ENCODE results near the gene MCM6. TPM values are rescaled to one million over a fixed set of nuclear protein-coding genes. Genes with fewer than 3 reads are reported as not detected.

Gene MCM6
- total RNA-seq, 1 donor from 2014 or later = 74.4 TPM

- no peak overlapping the region for H3K9ac ChIP-seq
- H3K4me3 ChIP-seq = no peak overlapping the region
- no peak for DNase-seq (ENCODE audit: low spot score)
- no peaks in the 10 kb centered on the region for H3F3A ChIP-seq (ENCODE audit: low read depth)
- no peaks in the 10 kb centered on the region for H3K79me2 ChIP-seq (ENCODE audit: low read depth)
- Mint-ChIP-seq H3K36me3 (no peaks in the 10 kb centered on the region), H3K27me3 (ENCODE audit: insufficient read depth, low read depth) (peaks cover 5% of the 10 kb centered on the region), H3K27ac (no peak overlapping the region), H3K9me3 (peaks cover 16% of the 10 kb centered on the region), H3K4me3 (no peak overlapping the region), H3K4me1 (no peaks in the 10 kb centered on the region)
- TF ChIP-seq CTCF (IDR thresholded peaks at IDR 0.05) (no peak), EZH2phosphoT487 (IDR thresholded peaks at IDR 0.05) (no peak)
- H3K4me2 ChIP-seq = no peak overlapping the region
- no peaks in the 10 kb centered on the region for H3K27me3 ChIP-seq
- H3K36me3 ChIP-seq = no peaks in the 10 kb centered on the region
- H3K27ac ChIP-seq = no peak overlapping the region
- no peaks in the 10 kb centered on the region for H3K4me1 ChIP-seq
- H3K9me3 ChIP-seq (ENCODE audit: low read depth) = no peaks in the 10 kb centered on the region
- H4K20me1 ChIP-seq (ENCODE audit: low read depth) = no peaks in the 10 kb centered on the region
- no peak overlapping the region for H2AFZ ChIP-seq (replicated peaks)
These were observed 73.0 kb downstream of the MCM6 start for GRCh38 chr2:135803278-135803677.

- Histone ChIP-seq H3K27me3 (no peaks in the 10 kb centered on the region), H3K4me1 (no peaks in the 10 kb centered on the region), H3K9me3 (ENCODE audit: low read depth) (no peaks in the 10 kb centered on the region), H3K79me2 (ENCODE audit: low read depth) (no peaks in the 10 kb centered on the region), H3K36me3 (no peaks in the 10 kb centered on the region), H3K27ac (no peak overlapping the region), H4K20me1 (ENCODE audit: low read depth) (no peaks in the 10 kb centered on the region), H3K4me2 (no peak overlapping the region), H3F3A (ENCODE audit: low read depth) (no peaks in the 10 kb centered on the region), H3K9ac (no peak overlapping the region), H2AFZ (replicated peaks) (no peak overlapping the region), H3K4me3 (no peak overlapping the region)
- no peak overlapping the region for H3K4me3 Mint-ChIP-seq
- H3K27me3 Mint-ChIP-seq (ENCODE audit: insufficient read depth, low read depth) = peaks cover 5% of the 10 kb centered on the region
- H3K4me1 Mint-ChIP-seq = peaks cover 2% of the 10 kb centered on the region
- H3K27ac Mint-ChIP-seq = no peak overlapping the region
- peaks cover 19% of the 10 kb centered on the region for H3K9me3 Mint-ChIP-seq
- H3K36me3 Mint-ChIP-seq = no peaks in the 10 kb centered on the region
- TF ChIP-seq CTCF (IDR thresholded peaks at IDR 0.05) = no peak
- no peak for TF ChIP-seq EZH2phosphoT487 (IDR thresholded peaks at IDR 0.05)
- TF ChIP-seq EZH2 (IDR thresholded peaks at IDR 0.05) = no peak
- no peak for DNase-seq (ENCODE audit: low spot score)
These were observed 73.9 kb downstream of the MCM6 start for GRCh38 chr2:135802350-135802749.

GRCh38 chr2:135800513-135801460 lies 75.5 kb downstream of the MCM6 start:
- Mint-ChIP-seq H3K4me3 (no peak overlapping the region), H3K4me1 (peaks cover 3% of the 10 kb centered on the region), H3K9me3 (peaks cover 19% of the 10 kb centered on the region), H3K27me3 (ENCODE audit: insufficient read depth, low read depth) (peaks cover 2% of the 10 kb centered on the region), H3K27ac (no peak overlapping the region), H3K36me3 (no peaks in the 10 kb centered on the region)
- no peaks in the 10 kb centered on the region for H3K4me1 ChIP-seq
- no peak overlapping the region for H3K4me2 ChIP-seq
- H3K9me3 ChIP-seq (ENCODE audit: low read depth) = no peaks in the 10 kb centered on the region
- TF ChIP-seq CTCF (IDR thresholded peaks at IDR 0.05) (no peak), EZH2 (IDR thresholded peaks at IDR 0.05) (no peak), EZH2phosphoT487 (IDR thresholded peaks at IDR 0.05) (no peak)
- H2AFZ ChIP-seq (replicated peaks) = no peak overlapping the region
- no peak for DNase-seq (ENCODE audit: low spot score)
- no peaks in the 10 kb centered on the region for H3F3A ChIP-seq (ENCODE audit: low read depth)
- H4K20me1 ChIP-seq (ENCODE audit: low read depth) = no peaks in the 10 kb centered on the region
- no peak overlapping the region for H3K9ac ChIP-seq
- H3K79me2 ChIP-seq (ENCODE audit: low read depth) = no peaks in the 10 kb centered on the region
- H3K27me3 ChIP-seq = no peaks in the 10 kb centered on the region
- H3K4me3 ChIP-seq = no peak overlapping the region
- H3K36me3 ChIP-seq = no peaks in the 10 kb centered on the region
- no peak overlapping the region for H3K27ac ChIP-seq

All from neural progenitor cell (in vitro differentiated cells).